ENCODE results near the gene FEZF2. TPM values are rescaled to one million over a fixed set of nuclear protein-coding genes. Genes with fewer than 3 reads are reported as not detected.

The FEZF2 gene
- total and polyA plus RNA-seq, 9 of the 15 experiments (the other 6 are each of a cell fraction or from before 2014, with no cell fraction given) = not detected

DNA sequence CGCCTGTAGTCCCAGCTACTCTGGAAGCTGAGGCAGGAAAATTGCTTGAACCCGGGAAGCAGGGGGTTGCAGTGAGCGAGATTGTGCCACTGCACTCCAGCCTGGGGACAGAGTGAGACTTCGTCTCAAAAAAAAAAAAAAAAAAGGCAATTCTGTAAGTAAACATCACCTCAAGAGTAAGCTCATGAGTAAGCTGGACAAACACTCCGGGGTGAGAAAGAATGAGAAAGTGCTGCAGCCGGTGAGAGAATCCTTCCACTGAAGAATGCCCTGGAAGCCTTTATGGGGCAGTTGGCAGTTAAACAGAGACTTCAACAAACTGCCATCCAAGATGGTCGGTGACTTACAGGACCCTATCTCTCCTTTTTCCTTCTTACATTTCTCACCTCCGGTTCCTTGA lies 47.5 kb downstream of the FEZF2 start:
- TF ChIP-seq, protein P1, sequence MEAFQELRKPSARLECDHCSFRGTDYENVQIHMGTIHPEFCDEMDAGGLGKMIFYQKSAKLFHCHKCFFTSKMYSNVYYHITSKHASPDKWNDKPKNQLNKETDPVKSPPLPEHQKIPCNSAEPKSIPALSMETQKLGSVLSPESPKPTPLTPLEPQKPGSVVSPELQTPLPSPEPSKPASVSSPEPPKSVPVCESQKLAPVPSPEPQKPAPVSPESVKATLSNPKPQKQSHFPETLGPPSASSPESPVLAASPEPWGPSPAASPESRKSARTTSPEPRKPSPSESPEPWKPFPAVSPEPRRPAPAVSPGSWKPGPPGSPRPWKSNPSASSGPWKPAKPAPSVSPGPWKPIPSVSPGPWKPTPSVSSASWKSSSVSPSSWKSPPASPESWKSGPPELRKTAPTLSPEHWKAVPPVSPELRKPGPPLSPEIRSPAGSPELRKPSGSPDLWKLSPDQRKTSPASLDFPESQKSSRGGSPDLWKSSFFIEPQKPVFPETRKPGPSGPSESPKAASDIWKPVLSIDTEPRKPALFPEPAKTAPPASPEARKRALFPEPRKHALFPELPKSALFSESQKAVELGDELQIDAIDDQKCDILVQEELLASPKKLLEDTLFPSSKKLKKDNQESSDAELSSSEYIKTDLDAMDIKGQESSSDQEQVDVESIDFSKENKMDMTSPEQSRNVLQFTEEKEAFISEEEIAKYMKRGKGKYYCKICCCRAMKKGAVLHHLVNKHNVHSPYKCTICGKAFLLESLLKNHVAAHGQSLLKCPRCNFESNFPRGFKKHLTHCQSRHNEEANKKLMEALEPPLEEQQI (IDR thresholded peaks at IDR 0.05) = no peak
- TF ChIP-seq MECOM (CRISPR knock-in tag; IDR thresholded peaks at IDR 0.05) (no peak), MAZ (CRISPR knock-in tag; conservative IDR thresholded peaks at IDR 0.05 in 1 of 2, IDR thresholded peaks at IDR 0.05 in 1 of 2) (no peak), SMARCA4 (IDR thresholded peaks at IDR 0.05) (no peak), TBL1XR1 (IDR thresholded peaks at IDR 0.05; ENCODE audit: low read length in 2 of 2) (no peak), ZNF785 (CRISPR knock-in tag; IDR thresholded peaks at IDR 0.05) (no peak), TAF9B (IDR thresholded peaks at IDR 0.05; ENCODE audit: partially characterized antibody) (no peak), ZFP30 (CRISPR knock-in tag; IDR thresholded peaks at IDR 0.05; ENCODE audit: borderline replicate concordance) (no peak), CBFB (CRISPR knock-in tag; IDR thresholded peaks at IDR 0.05) (no peak)
- H3K4me2 ChIP-seq (ENCODE audit: insufficient read depth, low read length) = no peak overlapping the region
- POLR2A ChIA-PET = no interaction called here
- H3K4me1 ChIP-seq (replicated peaks in 1 of 2; ENCODE audit: control insufficient read depth in 2 of 2, insufficient read depth in 2 of 2, low read length in 2 of 2) = no peaks in the 10 kb centered on the region
- no peak overlapping the region for H3K9ac ChIP-seq (ENCODE audit: insufficient read depth in 1 of 2, low read depth in 2 of 2, low read length in 2 of 2)
- H3K4me3 ChIP-seq = no peak overlapping the region
- H2AFZ ChIP-seq (ENCODE audit: low read depth, low read length) = no peak overlapping the region
- in situ Hi-C loops (cut with MboI) (no loop called here), intact Hi-C loops (cut with micrococcal nuclease) (no loop called here)
- FAIRE-seq = no peak
- DNase-seq (ENCODE audit: extremely low read depth in 1 of 4, low spot score in 3 of 4) = no peak
- no peaks in the 10 kb centered on the region for H3K9me3 ChIP-seq (replicated peaks; ENCODE audit: control insufficient read depth, insufficient read depth, low read depth, low read length)
- no peaks in the 10 kb centered on the region for H3K9me1 ChIP-seq (ENCODE audit: control insufficient read depth, insufficient read depth, low read length)
- no peaks in the 10 kb centered on the region for H3K27me3 ChIP-seq (ENCODE audit: control insufficient read depth in 2 of 2, insufficient read depth in 2 of 2, low read length in 2 of 2)
- no TSS peak for BruUV-seq (replicated peaks)
- CTCF ChIA-PET (ENCODE audit: low intra/inter-chr PET ratio) = no interaction called here
- no peak for ATAC-seq
- 0% methylated on average over 6 of the region's 8 CpGs for WGBS (ENCODE audit: insufficient coverage, low coverage, missing lambda C conversion rate)
- H4K20me1 ChIP-seq (replicated peaks; ENCODE audit: control insufficient read depth, insufficient read depth, low read length) = no peaks in the 10 kb centered on the region
- no peaks in the 10 kb centered on the region for H3K79me2 ChIP-seq (ENCODE audit: control insufficient read depth, insufficient read depth, low read length)
- no peak overlapping the region for H3K27ac ChIP-seq (ENCODE audit: extremely low read depth, low read depth, low read length)
- no peaks in the 10 kb centered on the region for H3K36me3 ChIP-seq (ENCODE audit: control insufficient read depth, insufficient read depth, low read length)
